AG04449 (cell line): ENCODE data around the gene ISCU.

ENCODE experiments used
- CTCF ChIA-PET: fragments of 350-600 bp; formaldehyde crosslinking; extraction: SDS; loops from one replicate; lab custom pipeline; 2021; ENCODE audit warnings: antibody characterized with exemption; lab: Yijun Ruan, JAX
- POLR2A ChIA-PET: fragments of 400-600, 350-600 bp; formaldehyde crosslinking; extraction: SDS; loops from one replicate; lab custom pipeline; 2020; ENCODE audit warnings: antibody characterized with exemption, inconsistent platforms; lab: Yijun Ruan, JAX
- DNase-seq: peaks from one replicate; pipeline ENCODE4 v3.0.0-alpha.2; 2010; ENCODE audit warnings: low read depth, low spot score
- H3K4me3 ChIP-seq: 2 replicates; pipeline ENCODE4 v1.5.1; 2011; ENCODE audit warnings: low read depth, mild to moderate bottlenecking, control low read depth, low read length
- TF ChIP-seq, protein P1 (sequence below): IDR thresholded peaks from one replicate; pipeline ENCODE4 v1.5.1; 2011; ENCODE audit warnings: mild to moderate bottlenecking, moderate library complexity, low read length, control low read depth, inconsistent platforms; ENCODE audit not compliant: insufficient read depth; ENCODE audit errors: missing control alignments

Gene ISCU

DNA sequence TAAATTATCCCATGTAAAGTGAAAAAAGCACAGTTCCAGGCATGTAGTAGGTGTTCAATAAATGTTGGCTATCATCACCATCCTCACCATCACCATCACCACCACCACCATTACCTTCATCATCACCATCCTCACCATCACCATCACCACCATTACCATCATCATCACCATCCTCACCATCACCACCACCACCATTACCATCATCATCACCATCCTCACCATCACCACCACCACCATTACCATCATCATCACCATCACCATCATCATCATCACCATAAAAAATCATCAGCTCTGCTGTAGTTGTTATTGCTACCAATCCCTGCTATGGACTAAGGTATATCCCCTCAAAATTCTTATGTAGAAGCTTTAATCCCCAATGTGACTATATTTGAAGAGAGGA, 15.1 kb downstream of the ISCU start:
- CTCF ChIA-PET = interaction anchor here (1.0 to 24.1 kb wide), 6 partner anchors 9 to 372 kb away, joined by 3 to 1115 read pairs (median 16); no protein-coding TSS in a partner anchor
- POLR2A ChIA-PET = no interaction called here
- TF ChIP-seq, protein P1, sequence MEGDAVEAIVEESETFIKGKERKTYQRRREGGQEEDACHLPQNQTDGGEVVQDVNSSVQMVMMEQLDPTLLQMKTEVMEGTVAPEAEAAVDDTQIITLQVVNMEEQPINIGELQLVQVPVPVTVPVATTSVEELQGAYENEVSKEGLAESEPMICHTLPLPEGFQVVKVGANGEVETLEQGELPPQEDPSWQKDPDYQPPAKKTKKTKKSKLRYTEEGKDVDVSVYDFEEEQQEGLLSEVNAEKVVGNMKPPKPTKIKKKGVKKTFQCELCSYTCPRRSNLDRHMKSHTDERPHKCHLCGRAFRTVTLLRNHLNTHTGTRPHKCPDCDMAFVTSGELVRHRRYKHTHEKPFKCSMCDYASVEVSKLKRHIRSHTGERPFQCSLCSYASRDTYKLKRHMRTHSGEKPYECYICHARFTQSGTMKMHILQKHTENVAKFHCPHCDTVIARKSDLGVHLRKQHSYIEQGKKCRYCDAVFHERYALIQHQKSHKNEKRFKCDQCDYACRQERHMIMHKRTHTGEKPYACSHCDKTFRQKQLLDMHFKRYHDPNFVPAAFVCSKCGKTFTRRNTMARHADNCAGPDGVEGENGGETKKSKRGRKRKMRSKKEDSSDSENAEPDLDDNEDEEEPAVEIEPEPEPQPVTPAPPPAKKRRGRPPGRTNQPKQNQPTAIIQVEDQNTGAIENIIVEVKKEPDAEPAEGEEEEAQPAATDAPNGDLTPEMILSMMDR = no peak
- no peak for DNase-seq
- no peak overlapping the region for H3K4me3 ChIP-seq

DNA sequence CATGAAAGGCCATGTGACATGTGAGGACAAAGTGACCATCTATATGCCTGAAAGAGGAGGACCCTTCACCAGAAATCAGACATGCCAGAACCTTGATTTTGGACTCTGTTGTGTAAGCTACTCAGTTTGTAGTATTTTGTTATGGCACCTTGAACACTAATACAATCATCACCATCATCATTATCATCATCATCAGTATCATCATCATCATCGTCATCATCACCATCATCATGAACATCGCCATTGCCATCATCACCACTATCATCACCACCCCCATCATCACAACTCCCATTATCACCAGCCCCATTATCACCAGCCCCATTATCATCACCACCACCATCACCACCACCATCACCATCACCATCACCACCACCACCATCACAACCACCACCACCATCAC, 15.9 kb downstream of the ISCU start:
- TF ChIP-seq, protein P1 = no peak
- no peak overlapping the region for H3K4me3 ChIP-seq
- no peak for DNase-seq
- POLR2A ChIA-PET = no interaction called here
- CTCF ChIA-PET = interaction anchor here (1.0 to 24.1 kb wide), 5 partner anchors 10 to 371 kb away, joined by 3 to 1115 read pairs (median 19); no protein-coding TSS in a partner anchor

DNA sequence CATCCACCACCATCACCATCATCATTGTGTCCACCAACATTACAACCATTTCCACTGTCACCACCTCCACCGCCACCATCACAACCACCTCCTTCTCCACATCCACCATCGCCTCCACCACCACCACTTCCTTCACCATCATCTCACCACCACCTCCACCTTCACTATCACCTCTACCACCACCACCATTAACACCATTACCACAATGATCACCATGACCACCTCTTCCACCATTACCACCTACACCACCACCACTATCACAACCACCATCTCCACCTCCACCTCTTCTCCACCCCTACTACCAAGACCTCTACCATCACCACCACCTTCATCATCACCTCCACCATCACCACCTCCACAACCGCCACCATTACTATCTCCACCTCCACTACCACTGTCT, 16.4 kb downstream of the ISCU start:
- TF ChIP-seq, protein P1 = no peak
- H3K4me3 ChIP-seq = no peak overlapping the region
- ChIA-PET POLR2A (no interaction called here), CTCF (interaction anchor here (1.0 to 24.1 kb wide), 6 partner anchors 11 to 225 kb away, joined by 5 to 1115 read pairs (median 23); no protein-coding TSS in a partner anchor)
- DNase-seq = no peak

DNA sequence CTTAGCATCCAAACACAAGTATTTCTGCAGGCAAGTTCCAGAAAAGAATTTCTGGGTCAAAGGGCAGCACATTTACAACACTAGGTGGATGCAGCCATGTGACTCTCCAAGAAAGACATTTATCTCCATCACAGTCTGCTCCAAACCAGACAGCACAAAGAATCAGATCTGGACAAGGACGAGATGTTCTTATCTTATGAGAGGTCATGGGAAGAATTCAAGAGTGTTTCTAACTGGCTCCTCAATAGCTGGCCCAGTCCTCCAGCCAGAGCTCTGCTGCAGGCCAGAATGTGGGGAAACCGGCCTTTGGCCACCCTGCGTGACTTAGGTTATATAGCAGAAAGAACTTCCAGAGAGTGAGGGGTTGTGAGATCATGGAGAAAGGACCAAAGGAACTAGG, 18.1 kb downstream of the ISCU start:
- ChIA-PET CTCF (interaction anchor here (3.8 kb wide), 1 partner anchor 38 kb away, joined by 27 read pairs; no protein-coding TSS in a partner anchor), POLR2A (interaction anchor here (1.1 kb wide), 1 partner anchor 29 kb away, joined by 3 read pairs; no protein-coding TSS in a partner anchor)
- TF ChIP-seq, protein P1 = no peak
- no peak overlapping the region for H3K4me3 ChIP-seq
- DNase-seq = no peak

DNA sequence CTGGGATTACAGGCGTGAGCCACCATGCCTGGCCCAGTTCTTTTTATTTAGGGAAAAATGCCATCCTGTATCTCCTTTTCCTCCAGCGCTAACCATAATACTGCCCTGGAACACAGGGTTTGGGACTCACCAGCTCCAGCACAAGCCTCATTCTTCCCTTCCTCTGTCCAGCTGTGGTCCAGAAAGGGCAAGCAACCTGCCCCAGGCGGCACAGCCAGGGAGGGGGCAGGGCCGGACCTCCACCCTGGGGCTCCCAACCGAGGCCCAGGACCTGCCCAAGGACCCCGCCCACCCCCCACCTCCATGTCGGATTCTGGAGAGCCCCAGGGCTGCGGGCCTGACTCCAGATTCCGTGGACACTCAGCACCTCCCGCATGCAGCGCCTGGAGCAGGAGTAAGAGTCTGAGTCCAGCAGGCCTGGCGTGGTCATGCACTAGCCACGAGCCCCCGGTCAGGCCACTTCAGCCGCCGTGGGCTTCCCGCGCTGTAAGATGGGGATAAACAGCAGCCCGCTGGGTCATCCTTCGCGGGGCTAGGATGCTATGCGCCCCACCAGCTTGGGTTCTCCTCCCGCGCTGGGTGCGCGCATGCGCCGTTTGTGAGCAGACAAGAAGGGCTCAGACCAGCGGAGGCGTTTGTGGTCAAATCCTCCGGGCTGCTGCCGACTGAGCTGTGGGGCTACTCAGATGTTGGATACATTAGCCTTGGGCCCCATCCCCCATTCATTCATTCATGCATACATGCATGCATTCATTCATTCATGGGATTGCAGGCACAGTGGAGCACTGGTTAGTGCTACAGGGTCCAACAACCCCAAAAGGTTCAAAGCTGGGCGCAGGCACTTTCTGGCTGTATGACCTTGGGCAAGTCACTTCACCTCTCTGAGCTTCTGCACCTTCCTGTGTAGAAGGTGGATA, 19.2 kb downstream of the ISCU start:
- TF ChIP-seq, protein P1 = no peak
- POLR2A ChIA-PET = no interaction called here
- CTCF ChIA-PET = interaction anchor here (1.1 to 3.8 kb wide), 4 partner anchors 11 to 37 kb away, joined by 4 to 27 read pairs (median 5); no protein-coding TSS in a partner anchor
- no peak for DNase-seq
- no peak overlapping the region for H3K4me3 ChIP-seq

DNA sequence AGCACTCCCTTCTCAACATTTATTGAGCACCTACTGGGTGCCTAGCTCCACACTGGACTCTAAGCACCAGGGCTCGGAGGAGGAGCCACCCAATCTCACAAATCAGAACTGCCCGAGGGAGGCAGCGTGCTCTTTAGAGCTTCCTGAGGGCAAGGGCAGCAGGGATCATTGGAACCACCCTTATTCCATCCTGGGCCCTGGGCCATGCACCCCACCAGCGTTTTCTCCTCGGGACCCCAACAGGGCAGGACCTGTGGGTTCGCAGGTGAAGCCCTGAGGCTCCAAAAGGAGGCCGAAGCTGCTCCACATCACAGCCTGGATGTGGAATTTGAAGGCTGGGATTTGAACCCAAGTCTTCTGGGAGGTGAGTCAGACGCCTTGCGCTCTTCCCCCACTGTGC, 20.1 kb downstream of the ISCU start:
- POLR2A ChIA-PET = no interaction called here
- no peak overlapping the region for H3K4me3 ChIP-seq
- TF ChIP-seq, protein P1 = no peak
- CTCF ChIA-PET = interaction anchor here (1.1 to 3.8 kb wide), 3 partner anchors 12 to 36 kb away, joined by 5 to 27 read pairs (median 5); no protein-coding TSS in a partner anchor
- DNase-seq = no peak
